WTC11 (cell line): Measurements from ENCODE around the gene DAPK1.

Experiments
- JUN ChIP-seq: sonication (generic); formaldehyde crosslinking; IDR thresholded peaks from 2 replicates; pipeline ENCODE4 v1.8.0; 2023; ENCODE audit warnings: mild to moderate bottlenecking, missing genetic modification reagents
- ZBTB43 ChIP-seq: sonication (generic); formaldehyde crosslinking; IDR thresholded peaks from 2 replicates; pipeline ENCODE4 v1.8.1; 2023; ENCODE audit warnings: mild to moderate bottlenecking, missing genetic modification reagents

GRCh38 chr9:87490907-87491306 lies 6.8 kb upstream of the DAPK1 start:
- no peak for TF ChIP-seq JUN
- TF ChIP-seq ZBTB43, result no peak
